HUES64 (cell line): Measurements from ENCODE around the gene UBE2G2.

ENCODE experiments used
- H3K27ac ChIP-seq: 2 replicates; pipeline ENCODE4 v1.7.0; 2013; ENCODE audit warnings: low read depth, low read length, inconsistent platforms
- H3K27me3 ChIP-seq: 2 replicates; pipeline ENCODE4 v1.6.1; 2013; ENCODE audit warnings: mild to moderate bottlenecking, low read length; ENCODE audit not compliant: insufficient read depth
- H3K36me3 ChIP-seq: 2 replicates; pipeline ENCODE4 v1.6.1; 2013; ENCODE audit warnings: mild to moderate bottlenecking, low read length; ENCODE audit not compliant: insufficient read depth
- H3K4me1 ChIP-seq: 2 replicates; pipeline ENCODE4 v1.6.1; 2013; ENCODE audit warnings: mild to moderate bottlenecking, low read length, moderate library complexity; ENCODE audit not compliant: insufficient read depth
- H3K4me3 ChIP-seq: 2 replicates; pipeline ENCODE4 v1.5.1; 2013; ENCODE audit warnings: mild to moderate bottlenecking, low read length, moderate library complexity
- H3K9ac ChIP-seq: 2 replicates; pipeline ENCODE4 v1.6.1; 2013; ENCODE audit warnings: mild to moderate bottlenecking, low read depth, low read length
- H3K9me3 ChIP-seq: 2 replicates; pipeline ENCODE4 v1.6.1; 2013; ENCODE audit warnings: low read depth, low read length; ENCODE audit not compliant: insufficient read depth
- WGBS: fragments of 150-250, 120-280 bp; methylation state at CpG from one replicate; pipeline ENCODE4 v1.1.7; 2013; ENCODE audit warnings: missing lambda C conversion rate; 5-methylcytosine and 5-hydroxymethylcytosine counted together

UBE2G2 gene

DNA sequence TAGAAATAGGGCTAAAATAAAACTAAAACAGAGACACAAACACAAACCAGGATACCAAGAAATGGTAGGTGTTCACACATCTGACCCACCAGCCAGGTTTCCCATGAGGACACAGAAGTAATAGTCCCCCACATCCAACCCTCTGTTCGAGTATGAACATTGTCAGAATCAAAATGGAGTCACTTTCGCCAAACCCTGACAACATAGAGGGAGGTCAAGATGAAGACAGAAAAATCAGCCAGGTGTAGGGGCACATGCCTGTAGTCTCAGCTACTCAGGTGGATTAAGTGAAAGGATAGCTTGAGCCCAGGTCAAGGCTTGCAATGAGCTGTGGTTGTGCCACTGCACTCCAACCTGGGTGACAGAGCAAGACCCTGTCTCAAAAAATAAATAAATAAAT, 3.8 kb downstream of the UBE2G2 start:
- Histone ChIP-seq H3K4me1 (peaks cover 17% of the 10 kb centered on the region), H3K4me3 (no peak overlapping the region), H3K27ac (no peak overlapping the region), H3K9me3 (no peaks in the 10 kb centered on the region), H3K9ac (no peak overlapping the region), H3K36me3 (peaks cover 46% of the 10 kb centered on the region), H3K27me3 (no peaks in the 10 kb centered on the region)
- 97% methylated on average over 2 of the region's 2 CpGs for WGBS

DNA sequence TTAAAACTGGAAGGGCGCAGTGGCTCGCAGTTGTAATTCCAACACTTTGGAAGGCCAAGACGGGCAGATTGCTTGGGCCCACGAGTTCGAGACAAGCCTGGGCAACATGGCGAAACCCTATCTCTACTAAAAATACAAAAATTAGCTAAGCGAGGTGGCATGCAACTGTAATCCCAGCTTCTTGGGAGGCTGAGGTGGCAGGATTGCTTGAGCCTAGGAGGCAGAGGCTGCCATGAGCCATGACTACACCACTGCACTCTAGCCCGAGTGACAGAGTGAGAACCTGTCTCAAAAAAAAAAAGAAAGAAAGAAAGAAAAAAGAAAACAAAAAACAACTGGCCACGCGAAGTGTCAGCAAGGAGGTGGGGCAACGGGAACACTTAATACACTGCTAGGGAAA, 6.3 kb downstream of the UBE2G2 start:
- Histone ChIP-seq H3K36me3 (peaks cover 69% of the 10 kb centered on the region), H3K27ac (no peak overlapping the region), H3K9me3 (no peaks in the 10 kb centered on the region), H3K27me3 (no peaks in the 10 kb centered on the region), H3K4me3 (no peak overlapping the region), H3K9ac (no peak overlapping the region), H3K4me1 (peaks cover 13% of the 10 kb centered on the region)
- 93% methylated on average over 11 of the region's 11 CpGs for WGBS

DNA sequence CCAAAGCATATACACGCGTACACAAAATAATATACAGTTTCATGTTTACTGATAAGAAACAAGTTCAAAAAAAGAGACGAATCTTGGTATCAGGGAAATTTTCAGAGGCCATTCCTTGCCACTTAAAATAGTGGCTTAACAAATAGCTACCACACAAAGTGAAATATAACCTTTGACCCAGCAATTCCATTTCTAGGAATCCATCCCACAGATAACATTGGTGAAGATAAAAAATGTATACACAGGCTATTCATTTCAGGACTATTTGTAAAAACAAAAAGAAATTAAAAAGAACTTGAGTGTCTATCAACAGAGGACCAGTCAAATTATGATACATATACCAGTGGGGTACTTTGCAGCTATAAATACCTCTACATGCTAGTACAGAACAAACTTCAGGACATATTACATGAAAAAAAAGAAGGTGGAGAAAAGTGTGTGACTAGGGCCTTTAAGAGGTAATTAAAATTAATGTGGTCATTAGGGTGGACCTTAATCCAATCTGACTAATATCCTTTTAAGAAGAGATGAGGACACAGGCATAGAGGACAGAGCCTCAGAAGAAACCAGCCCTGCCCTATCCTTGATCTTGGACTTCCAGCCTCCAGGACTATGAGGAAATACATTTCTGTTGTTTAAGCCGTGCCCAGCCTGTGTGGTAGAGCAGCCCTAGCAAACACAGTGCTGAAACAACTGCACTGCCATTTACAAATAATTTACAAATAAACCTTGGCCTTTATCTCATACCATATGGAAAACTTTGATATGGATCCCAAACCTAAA, 7.8 kb downstream of the UBE2G2 start:
- Histone ChIP-seq H3K9me3 (no peaks in the 10 kb centered on the region), H3K27me3 (no peaks in the 10 kb centered on the region), H3K4me1 (peaks cover 7% of the 10 kb centered on the region; the same call in 1 of the 2 replicates), H3K9ac (no peak overlapping the region), H3K4me3 (no peak overlapping the region), H3K27ac (no peak overlapping the region), H3K36me3 (peaks cover 60% of the 10 kb centered on the region)
- WGBS, result 31% methylated on average over 3 of the region's 4 CpGs

DNA sequence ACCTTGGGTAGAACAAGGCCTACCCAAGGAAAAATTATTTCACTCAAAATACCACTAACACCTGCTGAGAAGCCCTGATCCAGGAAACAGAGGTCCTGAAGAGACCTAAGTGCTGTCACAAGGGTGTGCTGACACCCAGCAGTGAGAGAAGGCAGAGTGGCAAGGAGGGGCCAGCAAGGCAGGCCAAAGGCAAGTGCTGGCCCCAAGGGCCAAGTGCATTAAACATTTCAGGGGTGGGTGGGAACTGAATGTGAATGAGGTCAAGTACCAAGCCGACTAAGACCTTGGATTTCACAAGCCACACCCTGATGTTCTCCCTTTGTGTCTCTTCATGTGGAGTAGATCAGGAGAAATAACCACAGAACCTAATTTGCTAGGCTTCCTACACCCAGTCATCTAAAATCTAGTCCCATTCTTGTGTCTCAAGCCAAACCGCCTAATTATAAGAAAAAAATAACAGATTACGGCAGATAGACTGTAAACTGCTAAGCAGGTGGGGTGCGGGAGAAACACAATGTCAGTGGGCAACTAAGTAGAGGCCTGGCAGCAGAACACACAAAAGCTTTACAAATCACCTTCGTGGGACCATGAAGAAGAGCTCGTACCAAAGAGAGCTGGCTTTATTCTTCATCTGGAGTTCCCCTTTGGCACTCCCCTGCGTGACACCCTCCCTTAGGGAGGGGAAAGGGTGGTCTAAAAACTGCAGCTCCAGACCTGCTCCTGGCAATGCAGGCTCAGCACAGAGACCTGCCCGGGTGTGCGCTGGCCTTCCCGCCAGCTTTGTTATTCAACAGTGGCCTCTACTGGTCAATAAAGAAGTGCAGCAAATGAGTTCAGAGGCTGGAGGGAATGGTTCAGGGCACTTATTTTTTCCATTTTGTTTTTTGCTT, 8.7 kb downstream of the UBE2G2 start:
- H3K36me3 ChIP-seq, result peaks cover 52% of the 10 kb centered on the region
- H3K9ac ChIP-seq, result no peak overlapping the region; the same call in 1 of the 2 replicates
- H3K9me3 ChIP-seq, result no peaks in the 10 kb centered on the region
- no peak overlapping the region for H3K4me3 ChIP-seq
- no peaks in the 10 kb centered on the region for H3K27me3 ChIP-seq
- WGBS, result 39% methylated on average over 9 of the region's 10 CpGs
- H3K27ac ChIP-seq, result no peak overlapping the region
- H3K4me1 ChIP-seq, result peaks cover 7% of the 10 kb centered on the region; the same call in 1 of the 2 replicates

DNA sequence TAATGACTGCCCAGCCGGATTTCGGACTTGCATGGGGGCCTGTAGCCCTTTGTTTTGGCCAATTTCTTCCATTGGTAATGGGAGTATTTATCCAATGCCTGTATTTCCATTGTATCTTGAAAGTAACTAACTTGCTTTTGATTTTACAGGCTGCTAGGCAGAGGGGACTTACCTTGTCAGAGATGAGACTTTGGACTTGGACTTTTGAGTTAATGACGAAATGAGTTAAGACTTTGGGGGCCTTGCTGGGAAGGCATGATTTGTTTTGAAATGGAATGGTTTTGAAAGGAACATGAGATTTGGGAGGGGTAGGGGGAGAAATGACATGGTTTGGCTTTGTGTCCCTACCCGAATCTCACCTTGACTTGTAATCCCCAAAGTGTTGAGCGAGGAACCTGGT, 9.6 kb downstream of the UBE2G2 start:
- H3K27ac ChIP-seq, result no peak overlapping the region
- H3K36me3 ChIP-seq, result peaks cover 56% of the 10 kb centered on the region
- 97% methylated on average over 5 of the region's 5 CpGs for WGBS
- H3K4me1 ChIP-seq, result peaks cover 7% of the 10 kb centered on the region; the same call in 1 of the 2 replicates
- no peaks in the 10 kb centered on the region for H3K27me3 ChIP-seq
- H3K9me3 ChIP-seq, result no peaks in the 10 kb centered on the region
- no peak overlapping the region for H3K9ac ChIP-seq
- H3K4me3 ChIP-seq, result no peak overlapping the region

DNA sequence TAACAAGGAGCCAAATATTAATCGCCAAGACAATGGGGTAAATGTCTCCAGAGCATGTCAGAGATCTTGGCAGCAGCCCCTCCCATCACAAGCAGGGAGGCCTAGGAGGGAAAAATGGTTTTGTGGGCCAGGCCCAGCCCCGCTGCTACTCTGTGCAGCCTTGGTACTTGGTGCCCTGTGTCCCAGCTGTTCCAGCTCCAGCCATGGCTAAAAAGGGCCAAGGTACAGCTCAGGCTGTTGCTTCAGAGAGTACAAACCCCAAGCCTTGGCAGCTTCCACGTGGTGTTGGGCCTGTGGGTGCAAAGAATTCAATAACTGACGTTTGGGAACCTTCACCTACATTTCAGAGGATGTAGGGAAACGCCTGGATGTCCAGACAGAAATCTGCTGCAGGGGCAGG, 10.4 kb downstream of the UBE2G2 start:
- Histone ChIP-seq H3K4me3 (no peak overlapping the region), H3K4me1 (peaks cover 7% of the 10 kb centered on the region; the same call in 1 of the 2 replicates), H3K27ac (no peak overlapping the region), H3K9ac (no peak overlapping the region), H3K27me3 (no peaks in the 10 kb centered on the region), H3K9me3 (no peaks in the 10 kb centered on the region), H3K36me3 (peaks cover 54% of the 10 kb centered on the region)
- WGBS, result 97% methylated on average over 5 of the region's 5 CpGs

DNA sequence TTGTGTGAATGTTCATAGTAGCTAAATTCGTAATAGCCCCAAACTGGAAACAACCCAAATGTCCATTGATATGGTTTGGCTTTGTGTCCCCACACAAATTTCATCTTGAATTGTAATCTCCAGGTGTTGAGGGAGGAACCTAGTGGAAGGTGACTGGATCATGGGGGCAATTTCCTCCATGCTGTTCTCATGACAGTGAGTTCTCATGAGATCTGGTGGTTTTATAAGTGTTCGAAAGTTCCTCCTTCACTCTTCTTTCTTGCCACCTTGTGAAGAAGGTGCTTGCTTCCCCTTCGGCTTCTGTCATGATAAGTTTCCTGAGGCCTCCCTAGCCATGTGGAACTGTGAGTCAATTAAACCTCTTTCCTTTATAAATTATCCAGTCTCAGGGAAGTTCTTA, 11.3 kb downstream of the UBE2G2 start:
- Histone ChIP-seq H3K27me3 (no peaks in the 10 kb centered on the region), H3K4me1 (peaks cover 7% of the 10 kb centered on the region; the same call in 1 of the 2 replicates), H3K9ac (no peak overlapping the region), H3K36me3 (peaks cover 52% of the 10 kb centered on the region), H3K9me3 (no peaks in the 10 kb centered on the region), H3K4me3 (no peak overlapping the region), H3K27ac (no peak overlapping the region)
- 93% methylated on average over 3 of the region's 3 CpGs for WGBS

DNA sequence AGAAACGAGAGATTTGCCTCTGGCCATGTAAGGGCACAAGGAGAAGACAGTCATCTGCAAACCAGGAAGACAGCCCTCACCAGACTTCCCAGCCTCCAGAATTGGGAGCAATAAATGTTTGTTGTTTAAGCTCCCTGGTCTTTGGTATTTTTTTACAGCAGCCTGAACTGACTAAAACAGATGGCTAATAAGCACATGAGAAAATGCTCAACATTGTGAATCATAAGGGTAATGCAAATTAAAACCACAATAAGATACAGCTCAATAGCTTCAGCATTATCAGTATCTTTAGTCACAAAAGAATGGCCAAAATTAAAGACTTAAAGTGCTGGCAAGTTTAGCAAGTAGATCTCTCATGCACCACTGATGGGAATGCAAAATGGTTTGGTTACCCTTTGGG, 11.7 kb downstream of the UBE2G2 start:
- 91% methylated on average over 1 of the region's 1 CpG for WGBS
- H3K27ac ChIP-seq, result no peak overlapping the region
- peaks cover 7% of the 10 kb centered on the region; the same call in 1 of the 2 replicates for H3K4me1 ChIP-seq

DNA sequence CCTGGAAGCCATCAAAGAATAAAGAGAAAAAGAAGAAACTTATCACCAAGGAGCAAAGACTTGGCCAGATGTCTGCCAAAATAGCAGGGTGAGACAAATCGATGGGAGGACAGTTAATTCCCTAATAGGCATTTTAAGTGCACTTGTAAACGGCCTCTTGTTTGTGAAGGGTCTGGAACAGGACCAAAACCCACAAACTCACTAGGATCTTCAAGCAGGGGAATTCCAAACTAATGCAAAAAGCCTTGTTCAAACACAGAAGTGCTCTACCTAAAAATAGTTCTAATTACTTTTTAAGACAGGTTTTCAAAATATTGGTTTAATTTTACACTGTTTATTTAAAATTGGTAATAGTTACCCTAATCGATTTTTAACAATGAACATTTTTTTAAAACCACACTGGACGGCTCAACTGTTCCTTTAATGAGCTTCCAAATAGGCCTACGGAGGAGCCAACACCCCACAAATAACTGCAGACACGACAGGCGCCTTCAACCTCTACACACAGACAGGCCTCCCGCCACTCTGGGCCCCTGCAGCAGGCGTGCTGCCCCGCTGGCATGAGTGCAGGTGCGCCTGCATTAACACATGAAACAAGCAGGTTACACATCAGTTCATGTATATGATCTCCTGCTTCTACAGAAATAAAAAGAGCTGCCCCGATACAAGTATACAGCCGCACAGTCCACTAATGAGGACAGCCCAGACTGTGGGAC, 15.8 kb downstream of the UBE2G2 start:
- Histone ChIP-seq H3K4me1 (no peaks in the 10 kb centered on the region), H3K27me3 (no peaks in the 10 kb centered on the region), H3K36me3 (peaks cover 53% of the 10 kb centered on the region), H3K9ac (no peak overlapping the region), H3K9me3 (no peaks in the 10 kb centered on the region), H3K27ac (no peak overlapping the region), H3K4me3 (no peak overlapping the region)
- 94% methylated on average over 13 of the region's 13 CpGs for WGBS

More for the DNA sequence above, 11.7 kb downstream of the UBE2G2 start:
- Histone ChIP-seq H3K9me3 (no peaks in the 10 kb centered on the region), H3K9ac (no peak overlapping the region), H3K4me3 (no peak overlapping the region), H3K27me3 (no peaks in the 10 kb centered on the region), H3K36me3 (peaks cover 55% of the 10 kb centered on the region)

DNA sequence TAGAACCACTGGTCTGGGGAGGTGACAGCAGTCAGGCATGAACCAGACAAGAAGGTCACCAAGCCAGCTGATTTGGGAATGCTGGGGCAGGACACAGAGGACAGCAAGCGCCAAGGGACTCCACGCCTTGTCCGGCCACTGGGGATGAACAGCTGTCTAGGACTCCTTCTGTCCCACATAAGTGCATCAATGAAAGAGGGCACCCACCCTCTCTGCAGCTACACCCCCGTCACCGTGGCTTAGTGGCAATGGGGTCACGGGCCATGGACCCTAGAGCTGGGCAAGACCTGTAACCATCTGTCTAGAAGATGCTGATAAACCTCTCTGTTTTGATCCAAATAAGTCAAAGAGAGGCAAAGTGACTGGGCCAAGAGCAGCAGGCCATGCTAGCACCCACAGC, 16.8 kb downstream of the UBE2G2 start:
- Histone ChIP-seq H3K27me3 (no peaks in the 10 kb centered on the region), H3K9me3 (no peaks in the 10 kb centered on the region), H3K9ac (no peak overlapping the region), H3K36me3 (peaks cover 52% of the 10 kb centered on the region), H3K4me1 (no peaks in the 10 kb centered on the region), H3K27ac (no peak overlapping the region), H3K4me3 (no peak overlapping the region)
- 98% methylated on average over 6 of the region's 6 CpGs for WGBS
